Nephron progenitor cell (in vitro differentiated cells): ENCODE data around the gene PROM2.

Source experiments
- DNase-seq: peaks from one replicate; pipeline ENCODE4 v3.0.0; 2021
- H3K27ac Mint-ChIP-seq: 2 replicates; pipeline ENCODE4 v1.8.0; 2021; ENCODE audit warnings: mild to moderate bottlenecking, moderate library complexity, mixed read lengths
- H3K27me3 Mint-ChIP-seq: 2 replicates; pipeline ENCODE4 v1.8.0; 2021; ENCODE audit warnings: mild to moderate bottlenecking, low read depth, mixed read lengths; ENCODE audit not compliant: poor library complexity
- H3K36me3 Mint-ChIP-seq: 2 replicates; pipeline ENCODE4 v1.8.0; 2021; ENCODE audit warnings: low read depth, mixed read lengths
- H3K4me1 Mint-ChIP-seq: 2 replicates; pipeline ENCODE4 v1.8.0; 2021; ENCODE audit warnings: mixed read lengths
- H3K4me3 Mint-ChIP-seq: 2 replicates; pipeline ENCODE4 v1.8.0; 2021; ENCODE audit warnings: mild to moderate bottlenecking, moderate library complexity, mixed read lengths
- H3K9me3 Mint-ChIP-seq: 2 replicates; pipeline ENCODE4 v1.8.0; 2021; ENCODE audit warnings: mild to moderate bottlenecking, moderate library complexity, mixed read lengths
- CTCF ChIP-seq: fragments of 200-600 bp; sonication (generic); IDR thresholded peaks from 2 replicates; pipeline ENCODE4 v1.5.0; 2021; ENCODE audit warnings: antibody characterized with exemption

PROM2 gene

GRCh38 chr2:95261602-95262001 is 12.6 kb upstream of the PROM2 start:
- no peak for TF ChIP-seq CTCF
- Mint-ChIP-seq H3K36me3 (peaks cover 5% of the 10 kb centered on the region), H3K4me3 (no peak overlapping the region), H3K27me3 (peaks cover 14% of the 10 kb centered on the region), H3K27ac (no peak overlapping the region), H3K4me1 (peaks cover 6% of the 10 kb centered on the region), H3K9me3 (peaks cover 56% of the 10 kb centered on the region)
- DNase-seq, result no peak

GRCh38 chr2:95262896-95263542 is 11.2 kb upstream of the PROM2 start:
- Mint-ChIP-seq H3K36me3 (peaks cover 5% of the 10 kb centered on the region), H3K27me3 (peaks cover 14% of the 10 kb centered on the region), H3K27ac (no peak overlapping the region), H3K4me3 (no peak overlapping the region), H3K9me3 (peaks cover 46% of the 10 kb centered on the region), H3K4me1 (peaks cover 14% of the 10 kb centered on the region)
- DNase-seq, result no peak
- no peak for TF ChIP-seq CTCF

- Mint-ChIP-seq H3K9me3 (peaks cover 30% of the 10 kb centered on the region), H3K4me1 (peaks cover 20% of the 10 kb centered on the region), H3K36me3 (peaks cover 5% of the 10 kb centered on the region), H3K27ac (no peak overlapping the region), H3K4me3 (no peak overlapping the region), H3K27me3 (peaks cover 14% of the 10 kb centered on the region)
- DNase-seq, result no peak
- TF ChIP-seq CTCF, result no peak
These were observed 9.6 kb upstream of the PROM2 start for GRCh38 chr2:95264624-95265023.

GRCh38 chr2:95265182-95265581 is 9.1 kb upstream of the PROM2 start:
- DNase-seq, result no peak
- peaks cover 16% of the 10 kb centered on the region for H3K27me3 Mint-ChIP-seq
- no peak for TF ChIP-seq CTCF
- H3K9me3 Mint-ChIP-seq, result peaks cover 26% of the 10 kb centered on the region
- no peak overlapping the region for H3K27ac Mint-ChIP-seq
- H3K4me3 Mint-ChIP-seq, result no peak overlapping the region
- H3K4me1 Mint-ChIP-seq, result peaks cover 17% of the 10 kb centered on the region
- peaks cover 3% of the 10 kb centered on the region for H3K36me3 Mint-ChIP-seq

- DNase-seq, result no peak
- H3K4me1 Mint-ChIP-seq, result peaks cover 14% of the 10 kb centered on the region
- peaks cover 14% of the 10 kb centered on the region for H3K27me3 Mint-ChIP-seq
- H3K27ac Mint-ChIP-seq, result peak overlapping the region; percentile 49
- peaks cover 15% of the 10 kb centered on the region for H3K9me3 Mint-ChIP-seq
- H3K4me3 Mint-ChIP-seq, result no peak overlapping the region
- H3K36me3 Mint-ChIP-seq, result no peaks in the 10 kb centered on the region
- TF ChIP-seq CTCF, result no peak
These were observed 7.3 kb upstream of the PROM2 start for GRCh38 chr2:95266781-95267430.
